ENCODE measurements around the gene CDC73. TPM values are rescaled to one million over a fixed set of nuclear protein-coding genes. Genes with fewer than 3 reads are reported as not detected.

Gene CDC73
- total and polyA plus RNA-seq, 9 of the 15 experiments (the other 6 are each of a cell fraction or from before 2014, with no cell fraction given), result 19.0 to 61.7 (median 30.1) TPM

- TF ChIP-seq ZBTB9 (CRISPR knock-in tag; IDR thresholded peaks at IDR 0.05) (peak; percentile 44; the same call in 1 of the 2 replicates), TFAP4 (CRISPR knock-in tag; IDR thresholded peaks at IDR 0.05; ENCODE audit: borderline replicate concordance) (peak; percentile 94), ZBTB7A (IDR thresholded peaks at IDR 0.05; ENCODE audit: borderline replicate concordance, control insufficient read depth, low read depth, low read length) (0 out of 2 replicates have a peak, but pooled peaks have one; percentile 53), JUN (IDR thresholded peaks at IDR 0.05; ENCODE audit: borderline replicate concordance, low read depth, low read length) (peak; percentile 33; the same call in 1 of the 2 replicates), JUN (CRISPR knock-in tag; IDR thresholded peaks at IDR 0.05; ENCODE audit: borderline replicate concordance) (no peak), SMARCA4 (IDR thresholded peaks at IDR 0.05) (peak; percentile 43), YY1 (IDR thresholded peaks at IDR 0.05; ENCODE audit: borderline replicate concordance in 1 of 3, control insufficient read depth in 1 of 3, extremely low read depth in 1 of 3, insufficient read depth in 3 of 3, insufficient read length in 1 of 3, insufficient replicate concordance in 2 of 3, low read depth in 1 of 3, low read length in 2 of 3) (peak in 2 of 3 experiments; percentile 69 to 78), TCF3 (CRISPR knock-in tag; IDR thresholded peaks at IDR 0.05) (no peak), RBM34 (IDR thresholded peaks at IDR 0.05; ENCODE audit: borderline replicate concordance, insufficient read depth, low read length) (peak; percentile 90; the same call in 1 of the 2 replicates), FOXA1 (IDR thresholded peaks at IDR 0.05; ENCODE audit: borderline replicate concordance) (no peak), GATAD2A (IDR thresholded peaks at IDR 0.05) (peak; percentile 72; the same call in 1 of the 2 replicates), FOXJ3 (CRISPR knock-in tag; IDR thresholded peaks at IDR 0.05) (no peak), MLLT1 (IDR thresholded peaks at IDR 0.05) (peak in 1 of 2 experiments; percentile 30; a peak in 1 of 4 replicates), E2F3 (CRISPR knock-in tag; IDR thresholded peaks at IDR 0.05) (0 out of 2 replicates have a peak, but pooled peaks have one; percentile 13), SUPT5H (IDR thresholded peaks at IDR 0.05) (peak; percentile 67), NFYB (IDR thresholded peaks at IDR 0.05; ENCODE audit: extremely low read depth, insufficient read length) (no peak), FOSL1 (tag; conservative IDR thresholded peaks at IDR 0.05) (peak; percentile 77), LCOR (CRISPR knock-in tag; IDR thresholded peaks at IDR 0.05) (0 out of 2 replicates have a peak, but pooled peaks have one; percentile 83), ZKSCAN1 (IDR thresholded peaks at IDR 0.05; ENCODE audit: low read depth, low read length) (peak; percentile 19; the same call in 1 of the 2 replicates)
Measured at GRCh38 chr1:193104907-193105820, 16.7 kb upstream of the CDC73 start, which contains the start of gene GLRX2 (continued).
